HepG2 (cell line): ENCODE measurements around the gene ZDHHC24. TPM values are rescaled to one million over a fixed set of nuclear protein-coding genes. Genes with fewer than 3 reads are reported as not detected.

Source experiments
- ATAC-seq: fragments of 200-7000 bp; cut with Tn5 transposase; 3 replicates; pipeline ENCODE4 v1.9.1; 2020; ENCODE audit warnings: mild to moderate bottlenecking, moderate library complexity
- BruUV-seq: library from RNA; stranded (reverse); fragments of 400-500 nt; replicated peaks from 2 replicates; lab custom pipeline; 2021; lab: Mats Ljungman, UMichigan
- CTCF ChIA-PET: fragments of 300-600 bp; formaldehyde crosslinking; extraction: SDS; loops from one replicate; lab custom pipeline; 2021; ENCODE audit warnings: low total read pairs, inconsistent platforms, low intra/inter-chr PET ratio; lab: Yijun Ruan, JAX
- POLR2A ChIA-PET: fragments of 350-600 bp; sonication (Branson Sonifier 250); formaldehyde crosslinking; loops from one replicate; lab custom pipeline; 2020; ENCODE audit warnings: antibody characterized with exemption, inconsistent platforms; lab: Yijun Ruan, JAX
- DNase-seq: peaks from one replicate; pipeline ENCODE4 v3.0.0-alpha.2; 2015; ENCODE audit warnings: low spot score
- FAIRE-seq: peaks from 3 replicates; lab custom pipeline; 2011; peaks lifted over from hg19 to GRCh38; lab: Jason Lieb, UNC
- H2AFZ ChIP-seq: one replicate; pipeline ENCODE4 v1.6.1; 2011; ENCODE audit warnings: low read length, inconsistent platforms
- H3K27ac ChIP-seq: fragments of 300-600 bp; 3 replicates; pipeline ENCODE4 v1.8.0; 2011; ENCODE audit warnings: mixed run types, mild to moderate bottlenecking, mixed read lengths, low read length, inconsistent platforms; ENCODE audit not compliant: insufficient read depth; ENCODE audit errors: extremely low read length
- H3K27me3 ChIP-seq, 2 experiments: fragments of 200-600 bp in 1 of 2; 2 replicates in 1 of 2; 3 replicates in 1 of 2; pipeline versions ENCODE4 v1.6.0 to v1.8.0; 2011; ENCODE audit warnings: low read length in 2 of 2, mild to moderate bottlenecking in 2 of 2, moderate library complexity in 2 of 2, inconsistent platforms in 1 of 2; ENCODE audit not compliant: insufficient read depth in 2 of 2, control insufficient read depth in 1 of 2
- H3K36me3 ChIP-seq, 2 experiments: fragments of 200-600 bp in 1 of 2; replicated peaks in 1 of 2; 2 replicates in 1 of 2; 3 replicates in 1 of 2; pipeline versions ENCODE4 v1.5.1 to v1.8.0; 2011; ENCODE audit warnings: low read length in 2 of 2, inconsistent platforms in 1 of 2; ENCODE audit not compliant: insufficient read depth in 2 of 2, control insufficient read depth in 1 of 2
- H3K4me1 ChIP-seq: 2 replicates; pipeline ENCODE4 v1.5.1; 2012; ENCODE audit warnings: low read length, inconsistent platforms; ENCODE audit not compliant: insufficient read depth
- H3K4me2 ChIP-seq: 2 replicates; pipeline ENCODE4 v1.6.0; 2011; ENCODE audit warnings: low read depth, low read length, inconsistent platforms
- H3K4me3 ChIP-seq, 3 experiments: fragments of 200-600 bp in 1 of 3; sonication (generic), shearing (Covaris generic) in 1 of 3; replicated peaks in 1 of 3; 2 replicates each; pipeline ENCODE4 v1.5.1; 2011 to 2016; ENCODE audit warnings: low read length in 3 of 3, inconsistent platforms in 2 of 3, low read depth in 2 of 3, mild to moderate bottlenecking in 2 of 3, control low read depth in 1 of 3, mixed read lengths in 1 of 3; ENCODE audit not compliant: insufficient read depth in 1 of 3
- H3K79me2 ChIP-seq: one replicate; pipeline ENCODE4 v1.6.1; 2011; ENCODE audit warnings: low read length, inconsistent platforms; ENCODE audit not compliant: insufficient read depth
- H3K9ac ChIP-seq: 2 replicates; pipeline ENCODE4 v1.6.0; 2011; ENCODE audit warnings: mild to moderate bottlenecking, low read depth, low read length, inconsistent platforms; ENCODE audit not compliant: insufficient read depth
- H3K9me3 ChIP-seq: 2 replicates; pipeline ENCODE4 v1.5.1; 2012; ENCODE audit warnings: mild to moderate bottlenecking, low read length
- H4K20me1 ChIP-seq: 2 replicates; pipeline ENCODE4 v1.6.0; 2011; ENCODE audit warnings: inconsistent platforms, mild to moderate bottlenecking, low read length, moderate library complexity; ENCODE audit not compliant: insufficient read depth
- DNMT3B ChIP-seq: conservative IDR thresholded peaks from 2 replicates; pipeline ENCODE4 v1.6.1; 2016; ENCODE audit warnings: missing biosample characterization, control low read depth
- KAT8 ChIP-seq: IDR thresholded peaks from 2 replicates; pipeline ENCODE4 v1.6.1; 2016; ENCODE audit warnings: missing genetic modification reagents, missing compliant biosample characterization
- MZF1 ChIP-seq: sonication (generic); formaldehyde crosslinking; IDR thresholded peaks from 2 replicates; pipeline ENCODE4 v1.8.1; 2023; ENCODE audit warnings: mild to moderate bottlenecking, missing genetic modification reagents, borderline replicate concordance
- NCOA1 ChIP-seq: sonication (generic); formaldehyde crosslinking; IDR thresholded peaks from 2 replicates; pipeline ENCODE4 v1.9.0; 2021; ENCODE audit warnings: missing genetic modification reagents
- PHF8 ChIP-seq: sonication (generic); formaldehyde crosslinking; IDR thresholded peaks from 2 replicates; pipeline ENCODE4 v1.5.0; 2020; ENCODE audit warnings: missing genetic modification reagents
- RBM39 ChIP-seq: fragments of 200-400 bp; formaldehyde crosslinking; IDR thresholded peaks from one replicate; pipeline ENCODE4 v1.6.1; 2018; ENCODE audit warnings: antibody characterized with exemption, mild to moderate bottlenecking, low read depth, low read length; ENCODE audit not compliant: poor library complexity, severe bottlenecking
- TBX2 ChIP-seq: sonication (generic); formaldehyde crosslinking; IDR thresholded peaks from 2 replicates; pipeline ENCODE4 v1.5.0; 2020; ENCODE audit warnings: missing genetic modification reagents, mild to moderate bottlenecking, borderline replicate concordance
- ZNF20 ChIP-seq: sonication (generic); formaldehyde crosslinking; IDR thresholded peaks from 2 replicates; pipeline ENCODE4 v1.4.0; 2020; ENCODE audit warnings: mild to moderate bottlenecking, moderate library complexity, missing genetic modification reagents
- ZNF253 ChIP-seq: sonication (generic); formaldehyde crosslinking; IDR thresholded peaks from 2 replicates; pipeline ENCODE4 v1.8.0; 2022; ENCODE audit warnings: mild to moderate bottlenecking, missing genetic modification reagents, borderline replicate concordance
- ZNF780A ChIP-seq: sonication (generic); formaldehyde crosslinking; IDR thresholded peaks from 2 replicates; pipeline ENCODE4 v1.8.0; 2022; ENCODE audit warnings: mild to moderate bottlenecking, missing genetic modification reagents, moderate library complexity
- WGBS: methylation state at CpG from one replicate; pipeline ENCODE4 v1.1.6; 2017; ENCODE audit warnings: low lambda C conversion rate; 5-methylcytosine and 5-hydroxymethylcytosine counted together
- in situ Hi-C: cut with HindIII; loops from 2 replicates; pipeline ENCODE4 v1.10.0; 2017; ENCODE audit warnings: low pct_unique_long_range_greater_than_20kb; ENCODE audit not compliant: extremely low pct_ligation_motif_present
- intact Hi-C: fragments of 100-400 bp; cut with micrococcal nuclease; formaldehyde crosslinking; loops from one replicate; pipeline ENCODE4 v1.10.0; 2022; ENCODE audit not compliant: unreplicated experiment
- polyA plus RNA-seq, 8 experiments: library from polyadenylated mRNA; depleted of rRNA in 3 of 8; stranded (reverse) in 7 of 8; unstranded in 1 of 8; fragments of >200 nt; fragmentation: Illumina TruSeq in 4 of 8; extraction: Trizol in 4 of 8; gene quantifications; 2 replicates each; pipeline versions ENCODE4 v1.2.1 to v1.2.3, GENCODE V29; 2011 to 2016; ENCODE audit warnings: low read depth in 4 of 8, missing spikeins in 1 of 8, mixed read lengths in 1 of 8; ENCODE audit not compliant: insufficient read depth in 1 of 8
- total RNA-seq, 5 experiments: library from RNA; depleted of rRNA; stranded (reverse); fragments of >200 nt; fragmentation: Illumina TruSeq; extraction: Trizol; gene quantifications; 2 replicates each; pipeline ENCODE4 v1.2.3, GENCODE V29; 2016; ENCODE audit warnings: low read depth in 1 of 5
- TF ChIP-seq, protein P1 (sequence below): sonication (generic); formaldehyde crosslinking; IDR thresholded peaks from 2 replicates; pipeline ENCODE4 v1.4.0; 2020; ENCODE audit warnings: mild to moderate bottlenecking, missing genetic modification reagents

ZDHHC24 gene
- total and polyA plus RNA-seq, 2 of the 13 experiments (the other 11 are each of a cell fraction or from before 2014, with no cell fraction given) = 4.3 TPM

DNA sequence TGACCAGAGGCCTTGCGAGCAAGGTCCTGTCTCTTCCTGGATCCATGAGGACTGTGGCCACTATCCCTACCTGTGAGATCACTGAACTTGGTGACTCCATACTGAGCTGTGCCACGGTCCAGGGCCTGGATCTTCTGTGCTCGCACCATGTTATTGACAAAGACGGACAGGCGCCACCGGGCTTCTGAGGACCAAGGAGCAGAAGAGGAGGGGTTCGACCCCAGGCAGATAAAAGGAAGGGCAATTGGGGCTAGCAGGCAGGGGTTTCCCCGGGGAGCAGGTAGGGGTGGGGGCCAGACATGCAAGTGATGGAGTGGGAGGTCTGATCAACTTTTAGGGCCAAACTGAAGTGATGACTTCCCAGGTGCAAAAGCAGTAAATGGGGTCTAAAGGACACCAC, 20.4 kb upstream of the ZDHHC24 start:
- TF ChIP-seq DNMT3B (CRISPR knock-in tag) (no peak), PHF8 (no peak), ZNF253 (no peak), KAT8 (CRISPR knock-in tag) (no peak), ZNF20 (CRISPR knock-in tag) (no peak), TBX2 (no peak), RBM39 (no peak)
- TF ChIP-seq, protein P1, sequence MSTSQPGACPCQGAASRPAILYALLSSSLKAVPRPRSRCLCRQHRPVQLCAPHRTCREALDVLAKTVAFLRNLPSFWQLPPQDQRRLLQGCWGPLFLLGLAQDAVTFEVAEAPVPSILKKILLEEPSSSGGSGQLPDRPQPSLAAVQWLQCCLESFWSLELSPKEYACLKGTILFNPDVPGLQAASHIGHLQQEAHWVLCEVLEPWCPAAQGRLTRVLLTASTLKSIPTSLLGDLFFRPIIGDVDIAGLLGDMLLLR (CRISPR knock-in tag) = no peak
- ATAC-seq (no peak), FAIRE-seq (no peak), DNase-seq (no peak)
- POLR2A ChIA-PET = no interaction called here
- Histone ChIP-seq H3K36me3 (no peaks in the 10 kb centered on the region), H3K4me2 (no peak overlapping the region), H3K9me3 (no peaks in the 10 kb centered on the region), H4K20me1 (no peaks in the 10 kb centered on the region), H2AFZ (no peak overlapping the region), H3K4me1 (no peaks in the 10 kb centered on the region), H3K27me3 (peaks cover 3 to 59% of the 10 kb centered on the region in 2 experiments; a peak in 4 of 5 replicates), H3K9ac (no peak overlapping the region), H3K79me2 (no peaks in the 10 kb centered on the region), H3K4me3 (no peak overlapping the region), H3K27ac (no peak overlapping the region)
- BruUV-seq = no TSS peak
- CTCF ChIA-PET = no interaction called here
- 52% methylated on average over 8 of the region's 8 CpGs for WGBS
- in situ Hi-C loops (loop anchor here (25.0 kb wide), 1 partner anchor 271 kb away; the partner anchor contains the start of gene RCE1), intact Hi-C loops (no loop called here)

DNA sequence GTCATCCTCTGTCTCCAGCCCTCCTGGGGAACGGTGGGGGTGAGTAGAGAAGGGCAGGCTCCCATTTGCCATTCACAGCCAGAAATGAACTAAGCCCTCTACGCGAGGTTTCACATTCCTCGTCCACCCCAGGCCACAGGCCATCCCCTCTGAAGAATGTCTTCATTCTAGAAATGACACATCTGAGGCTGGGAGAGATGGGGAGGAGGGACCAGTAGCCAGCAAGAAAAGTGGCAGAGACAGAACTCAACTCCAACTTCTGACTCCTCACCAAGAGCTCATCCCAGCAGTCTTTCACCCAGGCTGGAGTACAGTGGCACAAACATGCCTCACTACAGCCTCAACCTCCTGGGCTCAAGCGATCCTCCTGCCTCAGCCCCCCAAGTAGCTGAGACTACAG, 19.1 kb upstream of the ZDHHC24 start:
- Histone ChIP-seq H3K4me1 (no peaks in the 10 kb centered on the region), H3K79me2 (no peaks in the 10 kb centered on the region), H3K27me3 (peaks cover 3 to 63% of the 10 kb centered on the region in 2 experiments; a peak in 4 of 5 replicates), H3K9ac (no peak overlapping the region), H3K4me2 (no peak overlapping the region), H3K4me3 (no peak overlapping the region), H3K27ac (no peak overlapping the region), H3K36me3 (no peaks in the 10 kb centered on the region), H4K20me1 (no peaks in the 10 kb centered on the region), H3K9me3 (no peaks in the 10 kb centered on the region), H2AFZ (no peak overlapping the region)
- TF ChIP-seq ZNF780A (CRISPR knock-in tag) = no peak
- TF ChIP-seq MZF1 (CRISPR knock-in tag) = no peak
- no peak for TF ChIP-seq NCOA1
- 49% methylated on average over 5 of the region's 5 CpGs for WGBS
- no peak for FAIRE-seq
- CTCF ChIA-PET = no interaction called here
- intact Hi-C loops = no loop called here
- in situ Hi-C loops = loop anchor here (25.0 kb wide), 1 partner anchor 272 kb away; the partner anchor contains the start of gene RCE1
- no TSS peak for BruUV-seq
- POLR2A ChIA-PET = no interaction called here
- DNase-seq = no peak
- ATAC-seq = no peak
